GM23248 (cell line): ENCODE results near the gene ATG2B. TPM values are rescaled to one million over a fixed set of nuclear protein-coding genes. Genes with fewer than 3 reads are reported as not detected.

Source experiments
- DNase-seq: peaks from one replicate; pipeline ENCODE4 v3.0.0-alpha.2; 2015
- H2AFZ ChIP-seq: fragments of 200-600 bp; sonication (generic); 2 replicates; pipeline ENCODE4 v1.6.1; 2016; ENCODE audit warnings: antibody characterized with exemption
- H3F3A ChIP-seq: fragments of 200-600 bp; sonication (generic); 2 replicates; pipeline ENCODE4 v1.6.1; 2016; ENCODE audit warnings: mild to moderate bottlenecking, antibody characterized with exemption, mixed run types; ENCODE audit not compliant: insufficient read depth
- H3K27ac ChIP-seq: fragments of 200-600 bp; sonication (generic); 2 replicates; pipeline ENCODE4 v1.5.1; 2016; ENCODE audit warnings: mild to moderate bottlenecking
- H3K27me3 ChIP-seq: fragments of 200-600 bp; sonication (generic); replicated peaks from 2 replicates; pipeline ENCODE4 v1.6.1; 2016; ENCODE audit warnings: mild to moderate bottlenecking; ENCODE audit not compliant: insufficient read depth
- H3K36me3 ChIP-seq: fragments of 200-600 bp; sonication (generic); 2 replicates; pipeline ENCODE4 v1.6.1; 2016; ENCODE audit warnings: low read depth, mild to moderate bottlenecking
- H3K4me1 ChIP-seq: fragments of 200-600 bp; sonication (generic); 2 replicates; pipeline ENCODE4 v1.6.1; 2016; ENCODE audit warnings: mild to moderate bottlenecking; ENCODE audit not compliant: insufficient read depth
- H3K4me2 ChIP-seq: fragments of 200-600 bp; sonication (generic); one replicate; pipeline ENCODE4 v1.6.1; 2016; ENCODE audit warnings: mild to moderate bottlenecking; ENCODE audit not compliant: unreplicated experiment
- H3K4me3 ChIP-seq: fragments of 200-600 bp; sonication (generic); 2 replicates; pipeline ENCODE4 v1.5.1; 2016; ENCODE audit warnings: mild to moderate bottlenecking
- H3K79me2 ChIP-seq: fragments of 200-600 bp; sonication (generic); 2 replicates; pipeline ENCODE4 v1.6.1; 2016; ENCODE audit warnings: mild to moderate bottlenecking; ENCODE audit not compliant: insufficient read depth
- H3K9ac ChIP-seq: fragments of 200-600 bp; sonication (generic); 2 replicates; pipeline ENCODE4 v1.6.1; 2016; ENCODE audit warnings: mild to moderate bottlenecking
- H3K9me2 ChIP-seq: fragments of 200-600 bp; sonication (generic); 2 replicates; pipeline ENCODE4 v1.6.1; 2016; ENCODE audit warnings: mixed run types, mild to moderate bottlenecking, moderate library complexity; ENCODE audit not compliant: insufficient read depth
- H3K9me3 ChIP-seq: fragments of 200-600 bp; sonication (generic); one replicate; pipeline ENCODE4 v1.6.1; 2017; ENCODE audit warnings: low read depth
- H4K20me1 ChIP-seq: fragments of 200-600 bp; sonication (generic); 2 replicates; pipeline ENCODE4 v1.6.0; 2016; ENCODE audit not compliant: insufficient read depth
- EZH2 ChIP-seq: fragments of 200-600 bp; sonication (generic); IDR thresholded peaks from 2 replicates; pipeline ENCODE4 v1.6.1; 2018; ENCODE audit warnings: antibody characterized with exemption, mild to moderate bottlenecking; ENCODE audit not compliant: insufficient read depth, poor library complexity, severe bottlenecking
- EZH2phosphoT487 ChIP-seq: fragments of 200-600 bp; sonication (generic); IDR thresholded peaks from 2 replicates; pipeline ENCODE4 v1.6.1; 2018; ENCODE audit warnings: antibody characterized with exemption, moderate library complexity, mild to moderate bottlenecking, low read depth; ENCODE audit not compliant: insufficient read depth
- WGBS, 2 experiments: methylation state at CpG; one replicate each; pipeline ENCODE4 v1.1.6; 2015 to 2017; ENCODE audit warnings: low lambda C conversion rate in 2 of 2, low coverage in 1 of 2; ENCODE audit errors: missing lambda C conversion rate in 2 of 2; 5-methylcytosine and 5-hydroxymethylcytosine counted together
- in situ Hi-C: fragments of 300-500 bp; cut with MboI; formaldehyde crosslinking; loops from 2 replicates; pipeline ENCODE4 v1.15.0; 2020
- polyA plus RNA-seq: library from polyadenylated mRNA; unstranded; fragments of >200 nt; fragmentation: Nextera tagmentation; extraction: Ambion mirVana; gene quantifications from 2 replicates; pipeline ENCODE4 v1.2.1, GENCODE V29; 2016
- total RNA-seq: library from RNA; depleted of rRNA; stranded (reverse); fragments of >200 nt; shearing (Covaris generic); gene quantifications from 2 replicates; pipeline ENCODE4 v1.2.3, GENCODE V29; 2014

The ATG2B gene
- total and polyA plus RNA-seq, 2 experiments from 2014 or later, result 2.9 to 10.7 TPM

GRCh38 chr14:96240641-96241040, 122.5 kb downstream of the ATG2B start:
- H3K27ac ChIP-seq, result no peak overlapping the region
- WGBS, 2 experiments, result 96% methylated on average over 17 to 18 of the region's 18 CpGs
- in situ Hi-C loops, result no loop called here

GRCh38 chr14:96239711-96240141, 123.4 kb downstream of the ATG2B start:
- Histone ChIP-seq H3K27ac (no peak overlapping the region), H4K20me1 (no peaks in the 10 kb centered on the region), H3K9me2 (no peaks in the 10 kb centered on the region), H3K27me3 (no peaks in the 10 kb centered on the region), H3F3A (peaks cover 3% of the 10 kb centered on the region; the same call in 1 of the 2 replicates), H3K4me1 (no peaks in the 10 kb centered on the region), H3K36me3 (no peaks in the 10 kb centered on the region; the same call in 1 of the 2 replicates), H3K79me2 (no peaks in the 10 kb centered on the region), H3K9ac (no peak overlapping the region), H3K4me2 (no peak overlapping the region), H2AFZ (no peak overlapping the region), H3K9me3 (no peaks in the 10 kb centered on the region), H3K4me3 (no peak overlapping the region)
- in situ Hi-C loops, result no loop called here
- no peak for DNase-seq
- no peak for TF ChIP-seq EZH2phosphoT487
- no peak for TF ChIP-seq EZH2
- 93 to 95% methylated on average over 9 of the region's 9 CpGs for WGBS, 2 experiments

More at GRCh38 chr14:96240641-96241040, 122.5 kb downstream of the ATG2B start:
- Histone ChIP-seq H3K4me3 (no peak overlapping the region), H3F3A (peaks cover 11% of the 10 kb centered on the region), H3K9me3 (no peaks in the 10 kb centered on the region), H3K9ac (no peak overlapping the region), H3K27me3 (no peaks in the 10 kb centered on the region), H3K4me1 (peaks cover 3% of the 10 kb centered on the region), H3K4me2 (no peak overlapping the region), H2AFZ (no peak overlapping the region), H3K36me3 (no peaks in the 10 kb centered on the region; the same call in 1 of the 2 replicates), H4K20me1 (no peaks in the 10 kb centered on the region), H3K79me2 (no peaks in the 10 kb centered on the region), H3K9me2 (no peaks in the 10 kb centered on the region)
- no peak for TF ChIP-seq EZH2
- TF ChIP-seq EZH2phosphoT487, result no peak
- no peak for DNase-seq

GRCh38 chr14:96238676-96239265, 124.4 kb downstream of the ATG2B start:
- H3K4me1 ChIP-seq, result no peaks in the 10 kb centered on the region
- no peaks in the 10 kb centered on the region; the same call in 1 of the 2 replicates for H3K36me3 ChIP-seq

GRCh38 chr14:96237641-96238040, 125.5 kb downstream of the ATG2B start:
- H2AFZ ChIP-seq, result no peak overlapping the region
- no peak overlapping the region for H3K4me2 ChIP-seq
- H3K9ac ChIP-seq, result no peak overlapping the region
- H3K9me2 ChIP-seq, result no peaks in the 10 kb centered on the region
- H3K9me3 ChIP-seq, result no peaks in the 10 kb centered on the region
- in situ Hi-C loops, result no loop called here
- TF ChIP-seq EZH2 (no peak), EZH2phosphoT487 (no peak)
- H3K27ac ChIP-seq, result no peak overlapping the region
- no peaks in the 10 kb centered on the region for H4K20me1 ChIP-seq
- no peak overlapping the region for H3K4me3 ChIP-seq
- H3K4me1 ChIP-seq, result no peaks in the 10 kb centered on the region
- H3K36me3 ChIP-seq, result no peaks in the 10 kb centered on the region; the same call in 1 of the 2 replicates
- no peaks in the 10 kb centered on the region for H3K79me2 ChIP-seq
- no peak for DNase-seq
- no peaks in the 10 kb centered on the region for H3F3A ChIP-seq
- H3K27me3 ChIP-seq, result no peaks in the 10 kb centered on the region
- WGBS, 2 experiments, result 92 to 94% methylated on average over 2 of the region's 2 CpGs

More at GRCh38 chr14:96238676-96239265, 124.4 kb downstream of the ATG2B start:
- Histone ChIP-seq H3K9me3 (no peaks in the 10 kb centered on the region), H4K20me1 (no peaks in the 10 kb centered on the region), H3K9ac (no peak overlapping the region), H2AFZ (no peak overlapping the region), H3K27me3 (no peaks in the 10 kb centered on the region), H3K9me2 (no peaks in the 10 kb centered on the region), H3K4me2 (no peak overlapping the region), H3K4me3 (no peak overlapping the region), H3K27ac (no peak overlapping the region), H3K79me2 (no peaks in the 10 kb centered on the region), H3F3A (no peaks in the 10 kb centered on the region; the same call in 1 of the 2 replicates)
- TF ChIP-seq EZH2 (no peak), EZH2phosphoT487 (no peak)
- no peak for DNase-seq
- 89 to 93% methylated on average over 7 of the region's 7 CpGs for WGBS, 2 experiments
- in situ Hi-C loops, result no loop called here

GRCh38 chr14:96235426-96235825, 127.7 kb downstream of the ATG2B start:
- Histone ChIP-seq H3K36me3 (no peaks in the 10 kb centered on the region; the same call in 1 of the 2 replicates), H3K9me2 (no peaks in the 10 kb centered on the region), H3K9ac (no peak overlapping the region), H2AFZ (no peak overlapping the region), H3F3A (no peaks in the 10 kb centered on the region), H3K4me3 (no peak overlapping the region), H3K27ac (no peak overlapping the region), H4K20me1 (no peaks in the 10 kb centered on the region), H3K9me3 (no peaks in the 10 kb centered on the region), H3K79me2 (no peaks in the 10 kb centered on the region), H3K4me2 (no peak overlapping the region), H3K4me1 (no peaks in the 10 kb centered on the region), H3K27me3 (no peaks in the 10 kb centered on the region)
- in situ Hi-C loops, result no loop called here
- WGBS, 2 experiments, result 90 to 95% methylated on average over 4 of the region's 4 CpGs
- TF ChIP-seq EZH2 (no peak), EZH2phosphoT487 (no peak)
- DNase-seq, result no peak
